Measurements from ENCODE around the gene ACBD3. TPM values are rescaled to one million over a fixed set of nuclear protein-coding genes. Genes with fewer than 3 reads are reported as not detected.

The ACBD3 gene
- total RNA-seq, 4 donors from 2014 or later: 37.0 to 64.7 (median 52.1) TPM

GRCh38 chr1:226097866-226098625 lies 88.5 kb downstream of the ACBD3 start:
- no peaks in the 10 kb centered on the region for H3K27me3 ChIP-seq
- WGBS, 2 donors: 33 to 45% methylated on average over 3 to 5 of the region's 5 CpGs
- no peaks in the 10 kb centered on the region for H3K9me3 ChIP-seq
- H3K4me1 ChIP-seq: peaks cover 5 to 35% (median 12%) of the 10 kb centered on the region in 3 donors
- intact Hi-C loops (cut with DNase I): no loop called here
- no peak for DNase-seq
- TF ChIP-seq POLR2A (IDR thresholded peaks at IDR 0.05): no peak
- TF ChIP-seq CTCF (IDR thresholded peaks at IDR 0.05): no peak
- H3K27ac ChIP-seq: no peak overlapping the region
- H3K36me3 ChIP-seq: no peaks in the 10 kb centered on the region
- no peak overlapping the region for H3K4me3 ChIP-seq

- no peak overlapping the region for H3K27ac ChIP-seq
- WGBS, 2 donors: 80 to 91% methylated on average over 1 to 2 of the region's 2 CpGs
- no peak overlapping the region for H3K4me3 ChIP-seq
- H3K9me3 ChIP-seq: no peaks in the 10 kb centered on the region
- no peak for DNase-seq
- no peaks in the 10 kb centered on the region for H3K36me3 ChIP-seq
- intact Hi-C loops (cut with DNase I): no loop called here
- H3K4me1 ChIP-seq: peaks cover 3 to 29% (median 10%) of the 10 kb centered on the region in 3 donors
- H3K27me3 ChIP-seq: no peaks in the 10 kb centered on the region
- TF ChIP-seq CTCF (IDR thresholded peaks at IDR 0.05) (no peak), POLR2A (IDR thresholded peaks at IDR 0.05) (no peak)
Observed at GRCh38 chr1:226095286-226095685, 91.3 kb downstream of the ACBD3 start.

Small RNA genes lying within 50 kb of the gene (small RNA-seq; reads per million reads assigned to genes)
- 0 reads per million in 4 donors for gene AL512343.1

Other genes starting within 250 kb of the ACBD3 start
- gene LEFTY2, start 245.5 kb downstream of the ACBD3 start, total RNA-seq: not detected
- 10 to 100 TPM; 10.5 to 18.7 (median 14.1) TPM for gene SDE2, start 187.4 kb downstream of the ACBD3 start, total RNA-seq
- 100 to 1,000 TPM; 358 to 544 (median 443) TPM for gene H3-3A, start 124.0 kb downstream of the ACBD3 start, total RNA-seq
- not detected for gene MIXL1, start 36.9 kb upstream of the ACBD3 start, total RNA-seq
- gene LIN9, start 122.4 kb upstream of the ACBD3 start, total RNA-seq: 1 to 10 TPM; 2.2 to 7.2 (median 4.6) TPM
- gene PARP1, start 221.4 kb upstream of the ACBD3 start, total RNA-seq: 100 to 1,000 TPM in 1 of 4 donors, 10 to 100 TPM in 3; 56.1 to 119 (median 85.0) TPM

Measured in esophagus squamous epithelium (tissue), 5 donors.